RPMI8226 (cell line): ENCODE results near the gene KMT2C.

Experiments
- DNase-seq: peaks from one replicate; pipeline ENCODE4 v3.0.0-alpha.2; 2015

KMT2C gene

GRCh38 chr7:152180587-152180986 is 255.2 kb downstream of the KMT2C start:
- DNase-seq, result peak; percentile 18

- no peak for DNase-seq
Measured at GRCh38 chr7:152180048-152180447, 255.8 kb downstream of the KMT2C start.

- no peak for DNase-seq
Measured at GRCh38 chr7:152178405-152179058, 257.3 kb downstream of the KMT2C start.

- no peak for DNase-seq
Measured at GRCh38 chr7:152177681-152178404, 258.0 kb downstream of the KMT2C start.

- DNase-seq, result no peak
Measured at GRCh38 chr7:152176797-152177196, 259.0 kb downstream of the KMT2C start.

GRCh38 chr7:152173372-152174070 is 262.3 kb downstream of the KMT2C start:
- DNase-seq, result no peak

- no peak for DNase-seq
Measured at GRCh38 chr7:152162287-152162686, 273.5 kb downstream of the KMT2C start.

- DNase-seq, result no peak
Measured at GRCh38 chr7:152161171-152161570, 274.6 kb downstream of the KMT2C start.

GRCh38 chr7:152158801-152159587 is 276.8 kb downstream of the KMT2C start:
- DNase-seq, result peak; percentile 92

GRCh38 chr7:152152267-152152666 is 283.5 kb downstream of the KMT2C start:
- DNase-seq, result no peak

GRCh38 chr7:152149363-152149762 is 286.4 kb downstream of the KMT2C start:
- no peak for DNase-seq

GRCh38 chr7:152148706-152149105 is 287.1 kb downstream of the KMT2C start:
- DNase-seq, result no peak

- DNase-seq, result peak; percentile 40
Measured at GRCh38 chr7:152145853-152146466, 289.8 kb downstream of the KMT2C start.

- no peak for DNase-seq
Measured at GRCh38 chr7:152144557-152145245, 291.1 kb downstream of the KMT2C start.

GRCh38 chr7:152142976-152143595 is 292.7 kb downstream of the KMT2C start:
- no peak for DNase-seq

GRCh38 chr7:152140560-152140959 is 295.2 kb downstream of the KMT2C start:
- no peak for DNase-seq

- DNase-seq, result no peak
Measured at GRCh38 chr7:152140067-152140466, 295.7 kb downstream of the KMT2C start.

- DNase-seq, result no peak
Measured at GRCh38 chr7:152137476-152138025, 298.3 kb downstream of the KMT2C start.

GRCh38 chr7:152136686-152137085 is 299.1 kb downstream of the KMT2C start:
- DNase-seq, result no peak

GRCh38 chr7:152133804-152134203 is 302.0 kb downstream of the KMT2C start:
- DNase-seq, result no peak

GRCh38 chr7:152132812-152133211 is 303.0 kb downstream of the KMT2C start:
- no peak for DNase-seq
